ENCODE measurements around the gene DCAKD. TPM values are rescaled to one million over a fixed set of nuclear protein-coding genes. Genes with fewer than 3 reads are reported as not detected.

The DCAKD gene
- total RNA-seq, 1 donor from 2014 or later, result 42.2 TPM

DNA sequence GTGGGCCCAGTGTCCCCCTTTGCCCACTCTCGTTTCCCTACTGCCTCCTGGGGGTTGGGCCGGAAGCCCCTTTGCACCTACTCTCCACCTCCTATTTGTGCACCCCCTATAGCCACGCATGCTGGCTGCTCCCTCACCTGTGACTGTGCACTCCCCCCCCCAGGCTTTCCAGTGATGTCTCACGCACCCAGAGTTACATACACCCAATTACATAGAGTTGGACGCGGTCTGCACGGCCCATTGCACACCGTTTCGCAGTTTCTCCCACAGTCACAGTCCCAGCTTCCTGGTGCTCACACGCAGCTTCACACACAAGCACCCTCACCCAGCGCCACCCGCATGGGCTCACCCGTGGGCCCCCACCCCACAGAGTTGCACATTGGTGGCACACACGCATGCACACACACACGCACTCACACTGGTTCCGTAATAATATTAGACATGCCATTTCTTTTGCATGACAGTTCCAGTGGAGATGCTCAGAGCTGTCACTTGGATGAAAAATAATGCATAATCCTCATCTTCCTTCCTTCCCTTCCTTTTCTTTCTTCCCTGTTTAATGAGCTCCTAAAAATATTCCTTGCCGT is 61.8 kb downstream of the DCAKD start:
- peaks cover 4% of the 10 kb centered on the region for H3K27me3 Mint-ChIP-seq (ENCODE audit: unreplicated experiment)
- no peak overlapping the region for H3K4me3 Mint-ChIP-seq (ENCODE audit: unreplicated experiment)

DNA sequence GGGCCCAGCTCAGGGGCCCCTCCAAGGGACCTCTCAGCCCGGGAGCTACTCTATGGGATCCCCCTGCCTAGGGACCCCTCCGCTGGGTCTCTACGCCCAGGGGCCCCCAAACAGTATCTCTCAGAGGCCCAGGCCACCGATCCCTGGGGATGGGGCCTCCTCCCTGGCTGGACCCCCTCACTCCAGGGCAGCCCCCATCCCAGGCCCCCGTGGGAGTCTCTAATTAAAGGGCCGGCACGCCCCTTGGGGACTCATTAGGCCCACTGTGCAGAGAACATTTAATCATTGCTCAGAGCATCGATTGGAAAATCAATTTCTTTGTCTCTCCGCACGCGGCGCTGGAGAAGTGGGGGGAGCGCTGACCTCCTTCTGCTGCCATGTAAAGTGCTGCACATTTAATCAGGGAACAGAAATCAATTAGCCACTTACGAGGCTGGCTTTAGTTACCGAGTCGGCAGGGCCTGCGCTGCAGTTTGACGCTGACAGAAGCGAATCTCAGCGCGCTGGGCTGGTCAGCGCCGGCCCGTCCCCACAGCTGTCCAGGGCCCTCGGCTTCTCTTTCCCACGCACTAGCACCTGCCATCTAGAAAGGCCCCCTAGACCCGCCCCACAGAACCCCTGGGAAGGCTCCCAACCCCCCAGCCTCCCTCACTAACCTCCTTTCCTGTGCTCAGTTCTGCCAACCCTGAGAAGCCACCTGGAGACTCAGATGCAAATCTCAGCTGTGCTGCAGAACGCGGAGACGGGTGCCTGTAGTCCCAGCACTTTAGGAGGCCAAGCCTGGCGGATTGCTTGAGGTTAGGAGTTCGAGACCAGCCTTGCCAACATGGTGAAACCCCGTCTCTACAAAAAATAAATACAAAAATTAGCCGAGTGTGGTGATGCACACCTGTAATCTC is 63.1 kb downstream of the DCAKD start:
- Mint-ChIP-seq H3K27me3 (ENCODE audit: unreplicated experiment) (peaks cover 4% of the 10 kb centered on the region), H3K4me3 (ENCODE audit: unreplicated experiment) (no peak overlapping the region), H3K36me3 (ENCODE audit: unreplicated experiment) (no peaks in the 10 kb centered on the region), H3K27ac (ENCODE audit: unreplicated experiment) (no peak overlapping the region), H3K9me3 (ENCODE audit: unreplicated experiment) (no peaks in the 10 kb centered on the region), H3K4me1 (ENCODE audit: unreplicated experiment) (peaks cover 6% of the 10 kb centered on the region)
- TF ChIP-seq, protein P1, sequence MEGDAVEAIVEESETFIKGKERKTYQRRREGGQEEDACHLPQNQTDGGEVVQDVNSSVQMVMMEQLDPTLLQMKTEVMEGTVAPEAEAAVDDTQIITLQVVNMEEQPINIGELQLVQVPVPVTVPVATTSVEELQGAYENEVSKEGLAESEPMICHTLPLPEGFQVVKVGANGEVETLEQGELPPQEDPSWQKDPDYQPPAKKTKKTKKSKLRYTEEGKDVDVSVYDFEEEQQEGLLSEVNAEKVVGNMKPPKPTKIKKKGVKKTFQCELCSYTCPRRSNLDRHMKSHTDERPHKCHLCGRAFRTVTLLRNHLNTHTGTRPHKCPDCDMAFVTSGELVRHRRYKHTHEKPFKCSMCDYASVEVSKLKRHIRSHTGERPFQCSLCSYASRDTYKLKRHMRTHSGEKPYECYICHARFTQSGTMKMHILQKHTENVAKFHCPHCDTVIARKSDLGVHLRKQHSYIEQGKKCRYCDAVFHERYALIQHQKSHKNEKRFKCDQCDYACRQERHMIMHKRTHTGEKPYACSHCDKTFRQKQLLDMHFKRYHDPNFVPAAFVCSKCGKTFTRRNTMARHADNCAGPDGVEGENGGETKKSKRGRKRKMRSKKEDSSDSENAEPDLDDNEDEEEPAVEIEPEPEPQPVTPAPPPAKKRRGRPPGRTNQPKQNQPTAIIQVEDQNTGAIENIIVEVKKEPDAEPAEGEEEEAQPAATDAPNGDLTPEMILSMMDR (IDR thresholded peaks at IDR 0.05), result no peak
- DNase-seq (ENCODE audit: extremely low spot score, unreplicated experiment), result no peak

More for the DNA sequence above, 61.8 kb downstream of the DCAKD start:
- peaks cover 6% of the 10 kb centered on the region for H3K4me1 Mint-ChIP-seq (ENCODE audit: unreplicated experiment)
- no peak for DNase-seq (ENCODE audit: extremely low spot score, unreplicated experiment)
- H3K9me3 Mint-ChIP-seq (ENCODE audit: unreplicated experiment), result no peaks in the 10 kb centered on the region
- H3K27ac Mint-ChIP-seq (ENCODE audit: unreplicated experiment), result no peak overlapping the region
- TF ChIP-seq, protein P1 (IDR thresholded peaks at IDR 0.05), result no peak
- H3K36me3 Mint-ChIP-seq (ENCODE audit: unreplicated experiment), result no peaks in the 10 kb centered on the region

DNA sequence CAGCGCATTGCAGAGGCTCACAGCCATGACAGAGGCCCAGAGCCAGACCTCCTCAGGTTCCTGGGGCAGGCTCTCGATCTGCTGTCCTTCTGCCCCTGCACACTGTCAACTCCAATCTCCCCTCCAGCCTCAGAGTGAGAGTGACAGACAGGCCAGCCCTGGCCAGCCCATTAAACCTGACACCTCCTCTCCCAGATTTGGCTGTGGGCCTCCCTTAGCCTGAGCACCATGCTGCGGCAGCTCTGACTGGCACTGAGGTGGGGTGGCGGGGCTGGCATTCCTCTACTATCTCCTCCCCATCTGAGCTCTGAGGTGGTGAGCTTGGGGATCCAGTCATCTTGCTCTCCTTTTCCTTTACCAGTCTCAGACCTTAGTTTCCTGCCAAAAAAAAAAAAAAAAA is 67.9 kb downstream of the DCAKD start:
- no peak for DNase-seq (ENCODE audit: extremely low spot score, unreplicated experiment)
- Mint-ChIP-seq H3K4me1 (ENCODE audit: unreplicated experiment) (peaks cover 15% of the 10 kb centered on the region), H3K4me3 (ENCODE audit: unreplicated experiment) (no peak overlapping the region), H3K27me3 (ENCODE audit: unreplicated experiment) (peaks cover 6% of the 10 kb centered on the region), H3K9me3 (ENCODE audit: unreplicated experiment) (no peaks in the 10 kb centered on the region), H3K27ac (ENCODE audit: unreplicated experiment) (no peak overlapping the region), H3K36me3 (ENCODE audit: unreplicated experiment) (no peaks in the 10 kb centered on the region)
- TF ChIP-seq, protein P1 (IDR thresholded peaks at IDR 0.05), result no peak

DNA sequence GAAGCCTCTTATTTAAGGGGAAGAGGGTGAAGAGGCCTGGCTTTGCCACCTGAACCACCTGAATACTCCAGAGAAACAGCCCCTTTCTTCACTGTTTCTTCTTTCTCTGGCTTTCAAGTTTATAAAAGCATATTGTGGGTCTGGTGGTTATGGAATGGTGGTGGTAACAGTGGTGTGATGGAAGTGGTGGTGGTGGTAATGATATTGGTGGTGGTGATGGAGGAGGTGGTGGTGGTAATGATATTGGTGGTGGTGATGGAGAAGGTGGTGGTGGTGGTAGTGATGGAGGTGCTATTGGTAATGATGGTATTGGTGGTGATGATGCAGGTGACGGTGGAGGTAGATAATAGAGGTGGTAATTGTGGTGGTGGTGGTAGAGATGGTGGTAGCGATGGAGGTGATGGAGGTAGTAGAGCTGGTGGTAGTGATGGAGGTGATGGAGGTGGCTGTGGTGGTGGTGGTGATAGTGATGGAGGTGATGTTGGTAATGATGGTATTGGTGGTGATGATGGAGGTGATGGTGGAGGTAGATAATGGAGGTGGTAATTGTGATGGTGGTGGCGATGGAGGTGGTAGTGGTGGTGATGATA is 69.2 kb downstream of the DCAKD start:
- no peak overlapping the region for H3K4me3 Mint-ChIP-seq (ENCODE audit: unreplicated experiment)
- peaks cover 13% of the 10 kb centered on the region for H3K27me3 Mint-ChIP-seq (ENCODE audit: unreplicated experiment)
- no peak for DNase-seq (ENCODE audit: extremely low spot score, unreplicated experiment)
- no peaks in the 10 kb centered on the region for H3K36me3 Mint-ChIP-seq (ENCODE audit: unreplicated experiment)
- H3K27ac Mint-ChIP-seq (ENCODE audit: unreplicated experiment), result no peak overlapping the region
- H3K4me1 Mint-ChIP-seq (ENCODE audit: unreplicated experiment), result peaks cover 12% of the 10 kb centered on the region
- no peaks in the 10 kb centered on the region for H3K9me3 Mint-ChIP-seq (ENCODE audit: unreplicated experiment)
- TF ChIP-seq, protein P1 (IDR thresholded peaks at IDR 0.05), result no peak
